Neural cell (in vitro differentiated cells): ENCODE results near the gene CLNK. TPM values are rescaled to one million over a fixed set of nuclear protein-coding genes. Genes with fewer than 3 reads are reported as not detected.

Experiments
- H2AFZ ChIP-seq: fragments of 200-600, 300-800 bp; sonication (generic), shearing (Covaris generic); 2 replicates; pipeline ENCODE4 v1.6.0; 2014; ENCODE audit warnings: low read depth, mild to moderate bottlenecking, antibody characterized with exemption, low read length, moderate library complexity
- H3F3A ChIP-seq: fragments of 200-600 bp; shearing (Covaris generic); 2 replicates; pipeline ENCODE4 v1.6.1; 2016; ENCODE audit warnings: mild to moderate bottlenecking, moderate library complexity, mixed read lengths, antibody characterized with exemption, low read length; ENCODE audit not compliant: insufficient read depth, poor library complexity, severe bottlenecking
- H3K27ac ChIP-seq: fragments of 200-600, 300-800 bp; sonication (generic), shearing (Covaris generic); 2 replicates; pipeline ENCODE4 v1.5.1; 2014; ENCODE audit warnings: mild to moderate bottlenecking, low read length, moderate library complexity
- H3K27me3 ChIP-seq: fragments of 300-800, 200-600 bp; sonication (generic), shearing (Covaris generic); 2 replicates; pipeline ENCODE4 v1.6.0; 2014; ENCODE audit warnings: mild to moderate bottlenecking, low read depth, low read length, moderate library complexity; ENCODE audit not compliant: insufficient read depth
- H3K36me3 ChIP-seq: fragments of 300-800, 200-600 bp; sonication (generic), shearing (Covaris generic); 2 replicates; pipeline ENCODE4 v1.5.1; 2014; ENCODE audit warnings: mild to moderate bottlenecking, antibody characterized with exemption, low read length, moderate library complexity; ENCODE audit not compliant: insufficient read depth
- H3K4me2 ChIP-seq: fragments of 300-800, 200-600 bp; sonication (generic), shearing (Covaris generic); 2 replicates; pipeline ENCODE4 v1.6.0; 2014; ENCODE audit warnings: mild to moderate bottlenecking, low read length
- H3K4me3 ChIP-seq: fragments of 300-800, 200-600 bp; sonication (generic), shearing (Covaris generic); 2 replicates; pipeline ENCODE4 v1.5.1; 2014; ENCODE audit warnings: mild to moderate bottlenecking, low read length, moderate library complexity
- H3K79me2 ChIP-seq: fragments of 200-600 bp; shearing (Covaris generic); replicated peaks from 2 replicates; pipeline ENCODE4 v1.6.0; 2014; ENCODE audit warnings: mild to moderate bottlenecking, low read length, moderate library complexity; ENCODE audit not compliant: insufficient read depth
- H3K9ac ChIP-seq: fragments of 300-800, 200-600 bp; sonication (generic), shearing (Covaris generic); 2 replicates; pipeline ENCODE4 v1.6.1; 2016; ENCODE audit warnings: mild to moderate bottlenecking, low read length, mixed read lengths
- H3K9me2 ChIP-seq: fragments of 200-600 bp; shearing (Covaris generic); 2 replicates; pipeline ENCODE4 v1.6.1; 2016; ENCODE audit warnings: mild to moderate bottlenecking, low read length, mixed read lengths; ENCODE audit not compliant: insufficient read depth
- H3K9me3 ChIP-seq: fragments of 200-600, 300-800 bp; sonication (generic), shearing (Covaris generic); 2 replicates; pipeline ENCODE4 v1.6.1; 2016; ENCODE audit warnings: mild to moderate bottlenecking, mixed run types, low read length, moderate library complexity, mixed read lengths
- H4K20me1 ChIP-seq: fragments of 200-600 bp; shearing (Covaris generic); 2 replicates; pipeline ENCODE4 v1.6.1; 2016; ENCODE audit warnings: mild to moderate bottlenecking, mixed run types; ENCODE audit not compliant: insufficient read depth
- CTCF ChIP-seq: fragments of 450-650 bp; IDR thresholded peaks from 2 replicates; pipeline ENCODE4 v1.5.1; 2014; ENCODE audit warnings: antibody characterized with exemption, mild to moderate bottlenecking, moderate library complexity; ENCODE audit not compliant: poor library complexity, severe bottlenecking
- EP300 ChIP-seq: fragments of 450-650 bp; conservative IDR thresholded peaks from 2 replicates; pipeline ENCODE4 v1.6.1; 2014; ENCODE audit warnings: antibody characterized with exemption, mild to moderate bottlenecking, moderate library complexity; ENCODE audit not compliant: poor library complexity, severe bottlenecking
- EZH2 ChIP-seq: fragments of 200-600, 300-800 bp; shearing (Covaris generic), sonication (generic); IDR thresholded peaks from 2 replicates; pipeline ENCODE4 v1.6.1; 2014; ENCODE audit warnings: antibody characterized with exemption, low read length, borderline replicate concordance, mild to moderate bottlenecking; ENCODE audit not compliant: insufficient read depth, poor library complexity, severe bottlenecking
- MXI1 ChIP-seq: fragments of 450-650 bp; conservative IDR thresholded peaks from 2 replicates; pipeline ENCODE4 v1.6.1; 2014; ENCODE audit warnings: antibody characterized with exemption, mild to moderate bottlenecking; ENCODE audit not compliant: poor library complexity, severe bottlenecking
- POLR2AphosphoS5 ChIP-seq: IDR thresholded peaks from 2 replicates; pipeline ENCODE4 v1.6.1; 2012
- RAD21 ChIP-seq: fragments of 450-650 bp; conservative IDR thresholded peaks from 2 replicates; pipeline ENCODE4 v1.6.1; 2014; ENCODE audit warnings: antibody characterized with exemption, mild to moderate bottlenecking, moderate library complexity
- SMC3 ChIP-seq: fragments of 450-650 bp; conservative IDR thresholded peaks from 2 replicates; pipeline ENCODE4 v1.6.1; 2014; ENCODE audit warnings: antibody characterized with exemption, mild to moderate bottlenecking, moderate library complexity; ENCODE audit not compliant: poor library complexity
- TAF1 ChIP-seq: IDR thresholded peaks from 2 replicates; pipeline ENCODE4 v1.6.1; 2012; ENCODE audit warnings: low read depth
- polyA plus RNA-seq: library from polyadenylated mRNA; depleted of rRNA; stranded (reverse); fragments of >200 nt; gene quantifications from 2 replicates; pipeline ENCODE4 v1.2.3, GENCODE V29; 2014
- TF ChIP-seq, protein P1 (sequence below): IDR thresholded peaks from 2 replicates; pipeline ENCODE4 v1.6.1; 2012; ENCODE audit warnings: borderline replicate concordance

CLNK gene
- polyA plus RNA-seq, 1 donor from 2014 or later = not detected

DNA sequence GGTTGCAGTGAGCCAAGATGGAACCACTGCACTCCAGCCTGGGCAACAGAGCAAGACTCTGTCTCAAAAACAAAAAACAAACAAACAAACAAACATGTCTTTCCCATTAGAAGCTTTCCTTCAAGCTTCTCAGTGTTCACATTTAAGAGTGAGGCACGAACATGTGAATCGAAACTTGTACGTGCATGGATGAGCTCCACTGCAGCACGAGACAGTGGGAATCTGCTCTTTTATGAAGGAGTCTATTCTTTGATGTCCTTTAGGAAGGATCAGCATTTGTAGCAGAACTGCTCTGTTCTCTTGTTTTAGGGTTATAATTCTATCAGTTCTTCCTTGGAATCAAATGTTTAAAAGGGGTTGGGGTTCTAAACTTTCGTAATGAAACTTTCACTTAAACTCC is 204.0 kb downstream of the CLNK start:
- H3K4me3 ChIP-seq = no peak overlapping the region
- H3K9me2 ChIP-seq = no peaks in the 10 kb centered on the region
- H3F3A ChIP-seq = no peaks in the 10 kb centered on the region
- H3K36me3 ChIP-seq = no peaks in the 10 kb centered on the region
- no peak overlapping the region for H3K27ac ChIP-seq
- H3K9me3 ChIP-seq = no peaks in the 10 kb centered on the region
- H2AFZ ChIP-seq = no peak overlapping the region
- no peaks in the 10 kb centered on the region for H3K79me2 ChIP-seq
- no peaks in the 10 kb centered on the region for H3K27me3 ChIP-seq
- H3K9ac ChIP-seq = no peak overlapping the region
- no peak overlapping the region for H3K4me2 ChIP-seq
- H4K20me1 ChIP-seq = no peaks in the 10 kb centered on the region
- TF ChIP-seq SMC3 = no peak
- TF ChIP-seq, protein P1, sequence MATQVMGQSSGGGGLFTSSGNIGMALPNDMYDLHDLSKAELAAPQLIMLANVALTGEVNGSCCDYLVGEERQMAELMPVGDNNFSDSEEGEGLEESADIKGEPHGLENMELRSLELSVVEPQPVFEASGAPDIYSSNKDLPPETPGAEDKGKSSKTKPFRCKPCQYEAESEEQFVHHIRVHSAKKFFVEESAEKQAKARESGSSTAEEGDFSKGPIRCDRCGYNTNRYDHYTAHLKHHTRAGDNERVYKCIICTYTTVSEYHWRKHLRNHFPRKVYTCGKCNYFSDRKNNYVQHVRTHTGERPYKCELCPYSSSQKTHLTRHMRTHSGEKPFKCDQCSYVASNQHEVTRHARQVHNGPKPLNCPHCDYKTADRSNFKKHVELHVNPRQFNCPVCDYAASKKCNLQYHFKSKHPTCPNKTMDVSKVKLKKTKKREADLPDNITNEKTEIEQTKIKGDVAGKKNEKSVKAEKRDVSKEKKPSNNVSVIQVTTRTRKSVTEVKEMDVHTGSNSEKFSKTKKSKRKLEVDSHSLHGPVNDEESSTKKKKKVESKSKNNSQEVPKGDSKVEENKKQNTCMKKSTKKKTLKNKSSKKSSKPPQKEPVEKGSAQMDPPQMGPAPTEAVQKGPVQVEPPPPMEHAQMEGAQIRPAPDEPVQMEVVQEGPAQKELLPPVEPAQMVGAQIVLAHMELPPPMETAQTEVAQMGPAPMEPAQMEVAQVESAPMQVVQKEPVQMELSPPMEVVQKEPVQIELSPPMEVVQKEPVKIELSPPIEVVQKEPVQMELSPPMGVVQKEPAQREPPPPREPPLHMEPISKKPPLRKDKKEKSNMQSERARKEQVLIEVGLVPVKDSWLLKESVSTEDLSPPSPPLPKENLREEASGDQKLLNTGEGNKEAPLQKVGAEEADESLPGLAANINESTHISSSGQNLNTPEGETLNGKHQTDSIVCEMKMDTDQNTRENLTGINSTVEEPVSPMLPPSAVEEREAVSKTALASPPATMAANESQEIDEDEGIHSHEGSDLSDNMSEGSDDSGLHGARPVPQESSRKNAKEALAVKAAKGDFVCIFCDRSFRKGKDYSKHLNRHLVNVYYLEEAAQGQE = no peak
- no peak for TF ChIP-seq MXI1
- no peak for TF ChIP-seq CTCF
- no peak for TF ChIP-seq EZH2
- no peak for TF ChIP-seq RAD21
- no peak for TF ChIP-seq POLR2AphosphoS5
- TF ChIP-seq TAF1 = no peak
- TF ChIP-seq EP300 = no peak

DNA sequence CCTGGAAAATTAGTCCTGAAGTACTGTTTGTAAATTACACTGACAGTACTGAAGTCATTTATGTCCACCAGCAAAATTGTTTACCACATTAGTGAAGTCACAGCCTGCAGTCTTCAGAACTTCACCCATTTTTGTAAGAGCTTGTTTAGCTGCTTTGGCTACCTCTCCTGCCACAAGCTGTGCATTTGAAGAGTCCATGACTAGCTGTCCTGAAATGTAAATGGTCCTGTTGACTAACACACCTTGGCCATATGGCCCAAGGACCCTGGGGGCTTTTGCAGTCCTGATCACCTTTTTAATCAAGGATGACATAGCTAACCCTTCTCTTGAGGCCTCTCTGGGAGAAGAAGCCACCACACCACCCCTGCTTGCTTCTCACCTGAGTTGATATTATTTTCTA is 205.9 kb downstream of the CLNK start:
- Histone ChIP-seq H3K36me3 (no peaks in the 10 kb centered on the region), H3K9me2 (no peaks in the 10 kb centered on the region), H3K27ac (no peak overlapping the region), H3F3A (no peaks in the 10 kb centered on the region), H3K4me2 (no peak overlapping the region), H3K9ac (no peak overlapping the region), H3K79me2 (no peaks in the 10 kb centered on the region), H3K4me3 (no peak overlapping the region), H4K20me1 (no peaks in the 10 kb centered on the region), H3K27me3 (no peaks in the 10 kb centered on the region), H3K9me3 (no peaks in the 10 kb centered on the region), H2AFZ (no peak overlapping the region)
- TF ChIP-seq TAF1 = no peak
- TF ChIP-seq CTCF = no peak
- TF ChIP-seq EZH2 = no peak
- no peak for TF ChIP-seq MXI1
- TF ChIP-seq, protein P1 = no peak
- TF ChIP-seq SMC3 = no peak
- TF ChIP-seq RAD21 = no peak
- TF ChIP-seq EP300 = no peak
- no peak for TF ChIP-seq POLR2AphosphoS5
